Hepatic stellate cell (primary cell): ENCODE measurements around the gene EEF1A2.

Source experiments
- DNase-seq: peaks from one replicate; pipeline ENCODE4 v3.0.0; 2011; ENCODE audit warnings: low spot score

The EEF1A2 gene

GRCh38 chr20:63468421-63468820, 30.5 kb downstream of the EEF1A2 start:
- no peak for DNase-seq

GRCh38 chr20:63467294-63468083, 31.4 kb downstream of the EEF1A2 start:
- DNase-seq, result no peak

- DNase-seq, result no peak
Measured at GRCh38 chr20:63466861-63467260, 32.0 kb downstream of the EEF1A2 start.

- DNase-seq, result no peak
Measured at GRCh38 chr20:63466250-63466825, 32.5 kb downstream of the EEF1A2 start.

GRCh38 chr20:63465380-63466249, 33.3 kb downstream of the EEF1A2 start:
- DNase-seq, result no peak

- DNase-seq, result no peak
Measured at GRCh38 chr20:63464289-63464635, 34.6 kb downstream of the EEF1A2 start.

DNA sequence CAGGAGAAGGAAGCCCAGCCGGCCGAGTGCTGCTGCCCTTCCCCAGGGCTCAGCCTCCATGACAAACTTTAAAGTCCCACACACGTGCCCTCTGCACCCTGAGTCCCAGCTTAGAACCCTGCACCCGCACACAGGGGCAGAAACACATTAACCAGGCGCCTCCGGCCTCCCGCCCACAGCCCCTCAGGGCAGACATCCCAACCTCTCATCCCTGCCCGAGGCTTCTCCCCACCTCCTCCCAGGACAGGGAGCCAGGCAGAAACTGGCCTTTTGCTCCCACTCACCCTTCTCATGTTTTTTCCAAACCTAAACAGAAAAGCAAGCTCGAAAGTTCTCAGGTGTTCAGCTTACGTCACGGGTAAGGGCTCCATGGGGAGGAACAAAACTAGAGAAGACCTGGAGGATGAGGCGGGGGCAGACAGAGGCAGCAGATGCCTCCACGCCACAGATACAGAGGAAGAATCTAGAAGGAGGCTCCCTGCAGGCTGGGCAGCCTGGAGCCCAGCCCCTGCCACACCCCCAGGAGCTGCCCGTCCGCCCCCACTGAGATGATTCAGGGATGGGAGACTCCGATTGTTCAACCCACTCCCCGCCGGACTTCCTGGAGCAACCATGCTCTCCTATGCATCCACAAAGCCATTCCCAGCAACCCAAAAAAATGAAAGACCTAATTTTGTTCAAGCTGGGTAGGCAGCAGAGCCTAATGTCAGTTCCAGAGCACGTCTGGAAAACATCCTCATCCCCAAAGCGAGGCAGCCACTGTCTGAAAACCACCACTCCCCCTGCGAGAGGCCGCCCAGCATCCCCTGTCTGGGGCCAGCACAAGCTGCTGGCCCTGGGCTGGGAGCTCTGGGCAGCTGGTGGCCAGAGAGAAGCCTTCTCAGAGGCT, 35.2 kb downstream of the EEF1A2 start:
- DNase-seq, result no peak

- DNase-seq, result no peak
Measured at GRCh38 chr20:63462244-63462643, 36.6 kb downstream of the EEF1A2 start.

- peak; percentile 46 for DNase-seq
Measured at GRCh38 chr20:63461104-63461763, 37.6 kb downstream of the EEF1A2 start.

GRCh38 chr20:63459070-63459380, 39.9 kb downstream of the EEF1A2 start:
- DNase-seq, result no peak

DNA sequence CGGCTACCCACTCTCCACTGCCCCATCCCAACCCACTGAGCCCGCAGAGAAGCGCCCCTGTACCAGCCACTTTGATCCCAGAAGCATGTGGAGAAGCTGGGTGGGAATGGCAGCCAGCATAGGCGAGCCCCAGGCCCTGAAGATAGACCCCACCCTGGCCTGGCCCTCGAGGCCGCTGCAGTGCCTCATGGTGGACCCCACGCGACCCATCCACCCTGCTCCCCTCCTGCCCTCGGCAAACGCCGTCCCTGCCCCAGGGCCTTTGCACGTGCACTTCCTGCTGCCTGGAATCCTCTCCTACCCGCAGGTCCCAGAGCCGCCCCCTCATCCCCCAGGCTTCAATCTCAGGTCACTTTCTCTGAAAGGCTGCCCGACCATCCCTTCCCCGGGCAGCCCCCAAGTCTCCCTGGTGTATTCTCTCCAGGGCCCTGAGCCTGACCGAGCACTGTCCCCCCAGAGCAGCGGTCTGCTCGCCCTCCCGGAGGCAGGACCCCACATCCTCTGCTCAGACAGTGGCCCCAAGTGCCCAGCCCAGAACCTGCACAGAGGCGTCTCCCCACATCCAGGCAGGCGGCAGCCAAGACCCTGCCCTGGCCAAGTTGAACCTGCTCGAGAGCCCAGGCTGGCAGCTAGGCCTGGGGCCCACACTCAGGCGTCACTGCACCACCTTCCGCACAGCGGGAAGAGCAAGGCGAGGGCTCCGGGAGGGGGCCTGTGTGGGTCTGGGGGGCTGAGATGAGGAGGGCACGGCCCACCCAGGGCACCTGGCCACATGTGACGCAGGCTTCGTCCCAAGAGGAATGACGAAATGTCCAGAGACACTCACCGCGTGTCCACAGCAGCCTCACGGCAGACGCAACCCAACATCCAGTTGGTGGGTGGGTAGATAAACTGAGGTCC, 40.5 kb downstream of the EEF1A2 start:
- no peak for DNase-seq

DNA sequence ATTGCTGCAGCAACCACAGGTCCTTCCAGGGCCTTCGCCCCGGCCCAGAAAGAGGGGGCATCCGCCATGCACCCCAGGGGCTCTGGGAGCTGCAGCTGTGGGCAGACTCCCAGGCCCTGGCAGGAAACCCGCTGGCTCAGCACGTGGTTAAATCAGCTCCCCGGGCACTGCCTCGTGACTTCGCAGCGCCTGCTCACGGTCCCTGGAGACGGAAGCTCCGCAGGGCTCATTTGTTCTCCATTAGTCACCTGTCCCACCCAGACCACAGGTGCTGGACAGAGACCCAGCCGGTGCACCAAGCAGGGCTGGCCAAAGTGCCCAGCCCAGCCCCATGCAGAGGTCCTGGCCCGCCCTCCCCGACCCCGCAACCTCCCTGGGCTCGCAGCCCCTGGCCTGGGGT, 41.1 kb downstream of the EEF1A2 start:
- DNase-seq, result peak; percentile 71

- peak; percentile 38 for DNase-seq
Measured at GRCh38 chr20:63456429-63457284, 42.2 kb downstream of the EEF1A2 start.

DNA sequence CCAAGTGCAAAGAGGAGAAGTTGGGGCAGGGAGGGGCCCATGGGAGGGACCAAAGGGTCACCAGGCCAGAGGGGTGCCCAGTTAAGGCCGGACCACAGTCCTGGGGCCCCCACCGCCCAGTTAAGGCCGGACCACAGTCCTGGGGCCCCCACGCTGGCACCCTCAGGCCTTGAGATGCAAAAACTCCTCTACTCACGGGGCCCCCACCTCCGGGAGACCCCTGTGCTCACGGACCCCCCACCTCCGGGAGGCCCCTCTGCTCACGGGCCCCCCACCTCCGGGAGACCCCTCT, 43.4 kb downstream of the EEF1A2 start:
- DNase-seq, result no peak

GRCh38 chr20:63454731-63455567, 43.9 kb downstream of the EEF1A2 start:
- no peak for DNase-seq

DNA sequence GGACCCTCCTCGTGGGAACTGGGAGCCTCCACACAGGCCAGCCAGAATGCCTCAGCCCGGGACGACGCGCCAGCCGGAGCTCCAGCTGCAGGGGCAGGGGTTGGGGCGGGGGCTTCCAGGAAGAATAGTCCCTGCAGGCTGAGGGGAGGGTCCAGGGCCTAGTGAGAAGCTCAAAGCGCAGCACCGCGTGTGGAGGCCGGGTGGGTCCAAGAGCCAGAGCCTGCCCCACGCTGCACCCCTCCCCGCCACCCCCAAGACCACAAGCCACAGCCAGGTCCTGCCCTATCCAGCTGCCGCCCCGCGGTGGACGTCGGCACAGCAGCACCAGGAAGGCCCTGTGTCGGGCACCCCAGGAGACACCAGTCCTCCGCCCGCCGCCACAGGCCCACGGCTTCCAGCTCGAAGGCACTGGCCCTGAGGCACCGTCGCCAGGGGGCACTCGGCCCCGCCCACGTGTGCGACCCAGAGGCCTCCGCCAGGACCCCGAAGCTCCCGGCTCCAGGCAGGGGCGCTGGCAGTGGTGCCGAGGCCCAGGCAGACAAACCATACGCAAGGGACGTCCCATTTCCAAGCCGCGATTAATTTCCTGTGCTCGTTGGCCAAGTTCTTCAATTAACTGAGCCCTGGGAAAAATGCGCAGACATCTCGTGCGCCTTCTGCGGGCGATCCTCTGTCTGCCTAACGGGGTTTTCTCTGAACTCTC, 45.9 kb downstream of the EEF1A2 start:
- peak; percentile 48 for DNase-seq

GRCh38 chr20:63452341-63452740, 46.5 kb downstream of the EEF1A2 start:
- no peak for DNase-seq

DNA sequence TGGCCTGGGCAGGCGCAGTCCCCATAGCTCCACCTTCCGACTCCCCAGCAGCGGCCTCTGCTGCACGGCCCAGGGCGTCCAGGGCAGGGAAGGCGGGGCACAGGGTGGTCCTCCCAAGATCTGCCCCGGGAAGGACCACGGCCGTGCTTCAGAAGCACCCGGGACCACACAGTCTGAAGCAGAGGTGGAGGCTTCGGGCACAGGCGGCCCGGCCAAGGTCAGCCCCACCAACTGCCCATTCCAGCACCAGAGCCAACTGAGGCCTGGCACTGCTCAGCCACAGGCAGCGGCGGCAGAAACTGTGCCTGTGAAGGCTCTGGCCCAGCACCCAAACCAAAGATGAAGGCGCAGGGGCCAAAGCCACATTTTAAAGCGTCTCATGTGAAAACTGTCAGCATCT, 47.1 kb downstream of the EEF1A2 start:
- DNase-seq, result no peak
